NCI-H1048 (cell line): ENCODE results near the gene LSM5.

Experiments used
- DNase-seq: peaks from one replicate; lab custom pipeline; 2025; lab: John Stamatoyannopoulos, UW

The LSM5 gene

GRCh38 chr7:32490127-32490796 lies at the start of gene LSM5:
Gene LSM5 (minus strand): TSS chr7:32490380. CDS start chr7:32490365, 15 bp downstream.
- DNase-seq = peak; percentile 88

GRCh38 chr7:32539366-32539765 lies 49.2 kb upstream of the LSM5 start:
- no peak for DNase-seq

DNA sequence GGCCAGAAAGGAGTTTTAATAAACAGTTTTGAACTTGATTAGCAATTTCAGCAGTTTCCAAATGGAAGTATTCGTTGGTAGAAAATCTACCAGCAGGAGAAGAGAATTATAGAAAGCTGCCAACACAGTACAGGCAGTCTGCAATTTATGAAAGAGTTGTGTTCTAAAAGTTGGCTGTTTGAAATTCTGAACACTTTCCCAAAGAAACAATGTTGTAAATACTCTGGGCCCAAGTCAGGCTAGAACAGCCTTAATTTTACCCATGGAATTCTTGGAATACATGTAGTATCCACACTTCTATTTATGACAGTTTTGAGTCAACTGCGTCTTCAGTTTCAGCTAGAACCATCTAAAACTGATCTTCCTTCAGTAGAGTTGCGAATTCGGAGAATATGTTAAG lies 47.6 kb upstream of the LSM5 start:
- no peak for DNase-seq

- DNase-seq = no peak
Observed at GRCh38 chr7:32536585-32536984, 46.4 kb upstream of the LSM5 start.

GRCh38 chr7:32536016-32536415 lies 45.8 kb upstream of the LSM5 start:
- DNase-seq = no peak

DNA sequence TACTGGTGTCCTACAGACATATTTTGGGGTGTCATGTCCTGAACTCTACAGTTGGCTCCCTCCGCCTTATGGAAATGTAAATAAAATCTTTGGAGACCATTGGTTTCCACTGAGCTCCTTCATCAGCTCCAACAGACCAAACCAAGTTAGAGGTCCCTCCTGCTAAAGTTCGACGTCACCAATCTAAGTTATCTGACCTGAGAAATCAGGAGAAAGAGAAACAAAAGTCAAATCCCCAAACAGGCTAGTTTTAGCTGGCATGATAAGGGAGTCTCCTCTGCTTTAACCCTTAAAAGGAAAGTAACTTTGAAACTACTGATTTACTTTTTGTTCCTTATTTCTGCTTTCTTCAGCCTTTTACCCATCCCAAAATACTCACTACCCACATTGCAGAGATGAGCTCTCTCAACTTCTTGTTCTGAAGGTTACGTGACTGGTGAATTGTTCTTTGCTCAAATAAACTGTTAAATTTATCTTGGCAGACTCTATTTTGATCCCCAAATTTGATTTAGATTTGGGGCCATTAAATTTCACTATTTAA lies 45.1 kb upstream of the LSM5 start:
- DNase-seq = no peak

DNA sequence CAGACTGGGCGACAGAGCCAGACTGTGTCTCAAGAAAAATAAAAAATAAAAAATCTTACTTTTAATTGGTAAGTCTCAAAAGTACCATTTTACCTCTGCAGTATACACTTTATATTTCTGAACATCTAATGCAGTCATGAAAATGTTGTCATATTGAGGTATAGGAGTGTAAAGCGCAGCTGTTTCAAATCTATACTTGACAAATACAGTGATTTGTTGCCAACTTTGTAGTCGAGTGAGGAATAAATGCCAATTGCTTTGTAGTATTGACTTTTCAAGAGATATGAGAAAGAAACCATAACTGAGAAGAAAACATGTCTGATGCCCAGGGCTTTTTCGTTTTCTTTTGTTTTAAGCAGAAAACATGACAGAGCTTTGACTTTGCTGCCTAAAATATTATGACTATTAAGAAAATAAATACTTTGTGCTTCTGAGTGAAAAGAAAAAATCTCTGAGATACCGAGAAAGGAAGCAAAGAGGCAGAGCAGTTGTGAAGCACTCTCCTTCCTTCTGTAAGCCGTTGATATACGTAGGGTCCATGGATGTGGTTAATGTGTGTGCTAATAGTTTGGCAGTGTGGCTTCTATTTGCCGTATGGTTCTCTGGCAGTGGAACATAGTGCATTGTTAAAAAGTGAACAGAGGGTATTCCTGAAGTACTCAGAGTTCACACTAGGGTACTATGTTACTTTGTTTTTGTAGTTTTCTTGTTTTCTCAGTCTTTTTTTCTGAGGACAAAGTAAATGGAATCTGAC lies 43.3 kb upstream of the LSM5 start:
- DNase-seq = no peak

DNA sequence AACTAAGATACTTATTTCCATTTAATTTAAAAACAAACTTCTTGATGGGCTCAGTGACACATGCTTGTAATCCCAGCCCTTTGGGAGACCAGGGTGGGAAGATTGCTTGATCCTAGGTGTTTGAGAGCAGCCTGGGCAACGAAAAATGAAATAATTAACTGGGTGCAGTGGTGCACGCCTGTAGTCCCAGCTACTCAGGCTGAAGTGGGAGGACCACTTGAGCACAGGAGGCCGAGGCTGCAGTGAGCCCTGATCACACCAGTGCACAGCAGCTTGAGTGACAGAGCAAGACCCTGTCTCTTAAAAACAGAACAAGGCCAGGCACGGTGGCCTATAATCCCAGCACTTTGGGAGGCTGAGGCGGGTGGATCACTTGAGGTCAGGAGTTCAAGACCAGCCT lies 42.5 kb upstream of the LSM5 start:
- DNase-seq = no peak

DNA sequence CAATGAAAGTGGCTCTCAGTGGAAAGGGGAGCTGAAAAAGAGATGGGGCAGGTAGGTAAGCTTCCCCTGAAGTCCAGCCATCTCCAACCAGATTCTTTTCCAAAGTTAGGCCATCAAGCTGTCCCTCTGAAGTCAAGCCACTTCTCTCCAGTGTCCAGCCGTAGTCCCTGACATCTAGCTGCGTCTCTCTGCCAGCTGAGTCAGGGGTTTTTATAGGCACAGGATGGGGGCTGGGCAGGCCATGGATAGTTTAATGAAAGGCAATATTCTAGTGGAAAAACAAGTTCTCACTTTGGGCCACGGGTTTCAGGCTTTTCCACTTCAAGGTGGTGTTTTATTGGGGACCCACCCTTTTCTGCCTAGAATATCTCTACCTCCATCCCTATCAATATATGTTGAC lies 41.9 kb upstream of the LSM5 start:
- DNase-seq = no peak

DNA sequence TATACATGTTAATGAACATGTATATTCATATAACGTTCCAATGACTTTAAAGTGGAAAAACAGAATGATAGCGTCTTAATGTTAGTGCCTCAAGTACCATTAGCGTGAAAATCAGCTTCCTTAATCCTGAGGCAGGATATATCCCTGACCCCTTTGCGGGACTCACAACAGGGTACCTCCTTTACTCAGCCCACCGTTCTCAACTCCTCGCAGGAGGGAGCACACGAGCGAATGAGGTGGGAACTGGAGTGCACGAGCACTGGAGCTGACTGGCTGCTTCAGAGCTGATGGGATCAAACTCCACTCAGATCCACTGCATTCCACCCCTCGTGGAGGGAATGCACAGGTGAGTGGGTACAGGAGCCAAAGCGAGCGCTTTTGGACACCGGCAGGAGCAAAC lies 41.2 kb upstream of the LSM5 start:
- no peak for DNase-seq

DNA sequence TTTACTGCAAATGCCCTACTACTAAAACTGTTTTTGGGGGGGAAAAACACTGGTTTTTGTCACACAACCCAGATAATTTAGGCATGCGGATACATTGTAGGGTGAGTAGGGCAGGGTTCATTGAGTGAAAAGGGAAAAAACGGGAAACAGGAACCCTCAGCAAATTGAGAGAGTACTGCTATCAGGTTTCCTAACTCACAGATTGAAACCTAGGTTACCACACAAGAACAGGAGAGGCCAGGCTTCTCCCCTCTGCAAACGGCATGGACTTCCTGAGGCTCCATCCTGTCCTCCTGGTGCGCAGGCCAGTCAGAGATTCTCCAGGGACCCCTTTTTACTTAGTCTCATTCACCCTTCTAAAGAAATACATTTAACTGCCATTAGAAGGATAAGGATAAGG lies 35.7 kb upstream of the LSM5 start:
- no peak for DNase-seq

DNA sequence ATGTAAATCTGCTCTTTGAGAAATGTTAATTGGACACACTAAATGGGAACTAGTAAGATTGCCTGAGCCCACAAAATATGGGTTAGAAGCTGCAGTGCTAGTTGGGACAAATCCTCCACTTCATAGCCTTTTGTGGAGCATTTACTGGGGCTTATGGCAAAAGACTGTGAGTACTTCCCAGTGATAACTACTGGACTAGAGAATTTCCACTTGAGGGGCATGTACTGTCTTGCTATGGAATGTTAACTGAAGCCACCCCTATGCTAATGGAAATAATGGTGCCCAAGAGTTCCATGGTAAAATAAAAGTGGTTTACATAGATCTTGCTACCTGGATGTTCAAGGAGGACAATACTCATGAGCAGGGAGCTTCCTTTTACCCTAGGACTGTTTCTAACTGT lies 34.5 kb upstream of the LSM5 start:
- DNase-seq = no peak

- no peak for DNase-seq
Observed at GRCh38 chr7:32522746-32523530, 32.8 kb upstream of the LSM5 start.

DNA sequence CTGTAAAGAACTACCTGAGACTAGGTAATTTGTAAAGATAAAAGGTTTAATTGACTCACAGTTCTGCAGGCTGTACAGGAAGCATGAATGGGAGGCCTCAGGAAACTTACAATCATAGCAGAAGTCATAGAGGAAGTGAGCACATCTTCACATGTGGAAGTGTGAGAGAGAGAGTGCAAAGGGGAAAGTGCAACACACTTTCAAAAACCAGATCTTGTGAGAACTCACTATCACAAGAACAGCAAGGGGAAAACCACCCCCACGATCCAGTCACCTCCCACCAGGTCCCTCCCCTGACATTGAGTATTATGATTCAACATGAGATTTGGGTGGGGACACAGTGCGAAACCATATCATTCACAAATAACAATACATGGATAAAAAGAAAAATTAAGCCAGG lies 29.6 kb upstream of the LSM5 start:
- no peak for DNase-seq

GRCh38 chr7:32518534-32519140 lies 28.5 kb upstream of the LSM5 start:
- no peak for DNase-seq

- no peak for DNase-seq
Observed at GRCh38 chr7:32516551-32517100, 26.4 kb upstream of the LSM5 start.

DNA sequence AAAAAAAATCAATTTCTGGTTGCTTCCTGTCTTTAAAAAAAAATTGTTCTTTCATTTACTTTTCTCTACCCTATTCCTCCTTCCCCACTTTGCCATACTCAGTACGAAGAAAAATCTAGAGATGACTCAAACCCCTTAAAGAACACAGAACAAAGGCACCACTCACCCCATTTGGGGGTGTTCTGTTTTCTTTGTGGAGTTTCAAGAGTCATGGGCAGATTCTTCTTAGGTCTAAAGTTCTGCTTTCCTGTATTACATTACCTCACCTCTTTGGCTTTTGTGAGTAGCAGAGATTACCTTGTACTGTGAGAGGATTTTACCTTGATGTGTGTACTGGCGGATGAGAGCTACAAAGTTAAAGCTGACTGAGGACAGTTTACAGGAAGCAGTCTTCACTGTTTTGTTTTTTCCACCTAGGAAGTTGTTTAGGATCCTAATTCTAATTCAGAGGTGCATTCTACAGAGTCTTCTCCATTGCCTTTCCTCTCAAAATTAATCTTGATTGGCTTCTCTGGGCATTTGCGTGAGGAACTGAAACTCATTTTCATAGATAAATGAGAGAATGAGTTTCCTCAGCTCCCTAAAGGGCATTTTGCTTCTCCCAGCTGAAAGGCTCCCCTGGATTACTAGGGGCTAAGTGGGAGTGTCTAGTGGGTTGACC lies 25.8 kb upstream of the LSM5 start:
- no peak for DNase-seq

DNA sequence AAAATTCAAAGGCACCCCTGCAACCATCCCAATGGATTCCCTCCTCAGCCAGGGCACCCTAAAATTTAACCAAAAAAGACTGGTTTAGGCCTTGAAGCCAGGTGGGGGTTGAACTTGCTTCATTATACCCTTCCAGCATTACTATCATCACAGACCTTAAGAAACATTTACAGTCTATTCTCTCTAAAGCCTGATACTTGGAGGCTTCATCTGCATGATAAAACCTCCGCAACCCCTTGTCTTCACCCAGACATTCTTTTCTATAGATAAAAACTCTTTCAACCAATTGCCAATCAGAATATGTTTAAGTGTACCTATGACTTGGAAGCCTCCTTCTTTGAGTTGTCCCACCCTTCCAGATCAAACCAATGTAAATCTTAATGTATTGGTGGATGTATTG lies 23.0 kb upstream of the LSM5 start:
- no peak for DNase-seq

DNA sequence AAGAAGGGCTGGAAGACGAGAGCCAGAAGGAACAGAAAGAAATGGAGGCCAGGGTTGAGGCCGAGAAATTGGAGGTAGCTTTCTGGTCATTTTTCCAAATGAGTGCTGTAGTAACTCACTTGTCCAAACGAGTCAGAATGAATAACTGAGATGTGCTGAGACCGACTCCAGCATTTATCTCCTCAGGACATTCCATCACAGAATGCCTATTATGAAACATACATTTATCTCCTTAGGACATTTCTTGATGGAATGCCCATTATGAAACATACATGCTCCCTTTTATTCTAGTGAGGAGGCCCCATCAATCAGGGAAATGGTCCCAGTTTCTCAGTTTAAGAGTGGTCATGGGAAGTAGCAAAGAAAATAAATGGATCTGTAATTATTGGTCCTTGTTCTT lies 21.6 kb upstream of the LSM5 start:
- DNase-seq = no peak

DNA sequence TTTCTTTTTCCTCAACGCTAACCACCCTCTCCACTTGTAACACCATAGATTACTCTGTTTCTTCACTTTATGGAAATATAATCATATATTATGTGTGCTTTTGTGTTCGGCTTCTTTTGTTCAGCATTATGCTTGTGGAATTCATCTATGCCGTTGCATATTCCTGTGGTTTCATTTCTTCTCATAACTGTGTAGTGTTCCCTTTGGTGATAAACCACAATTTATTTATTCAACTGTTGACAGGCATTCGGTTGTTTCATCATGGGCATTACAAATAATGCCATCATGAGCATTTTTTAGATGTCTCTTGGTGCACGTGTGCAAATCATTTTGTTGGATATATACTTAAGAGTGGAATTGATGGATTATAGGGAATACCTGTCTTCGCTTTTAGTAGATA lies 17.2 kb upstream of the LSM5 start:
- no peak for DNase-seq

GRCh38 chr7:32506266-32507054 lies 16.3 kb upstream of the LSM5 start:
- no peak for DNase-seq
